ENCODE data around the gene PSD4. TPM values are rescaled to one million over a fixed set of nuclear protein-coding genes. Genes with fewer than 3 reads are reported as not detected.

The PSD4 gene
- total and polyA plus RNA-seq, 10 of the 15 experiments (the other 5 are each of a cell fraction or from before 2014, with no cell fraction given), result 0.68 to 114 (median 35.1) TPM

- TF ChIP-seq, protein P1, sequence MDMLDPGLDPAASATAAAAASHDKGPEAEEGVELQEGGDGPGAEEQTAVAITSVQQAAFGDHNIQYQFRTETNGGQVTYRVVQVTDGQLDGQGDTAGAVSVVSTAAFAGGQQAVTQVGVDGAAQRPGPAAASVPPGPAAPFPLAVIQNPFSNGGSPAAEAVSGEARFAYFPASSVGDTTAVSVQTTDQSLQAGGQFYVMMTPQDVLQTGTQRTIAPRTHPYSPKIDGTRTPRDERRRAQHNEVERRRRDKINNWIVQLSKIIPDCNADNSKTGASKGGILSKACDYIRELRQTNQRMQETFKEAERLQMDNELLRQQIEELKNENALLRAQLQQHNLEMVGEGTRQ (IDR thresholded peaks at IDR 0.05; ENCODE audit: borderline replicate concordance, low read depth, low read length), result no peak
- no peak for TF ChIP-seq TCF3 (IDR thresholded peaks at IDR 0.05; ENCODE audit: borderline replicate concordance, insufficient read depth, low read depth, low read length)
- TF ChIP-seq SP1 (IDR thresholded peaks at IDR 0.05; ENCODE audit: low read depth, low read length), result no peak
Observed at GRCh38 chr2:113212245-113213060, 38.7 kb downstream of the PSD4 start (continued).

DNA sequence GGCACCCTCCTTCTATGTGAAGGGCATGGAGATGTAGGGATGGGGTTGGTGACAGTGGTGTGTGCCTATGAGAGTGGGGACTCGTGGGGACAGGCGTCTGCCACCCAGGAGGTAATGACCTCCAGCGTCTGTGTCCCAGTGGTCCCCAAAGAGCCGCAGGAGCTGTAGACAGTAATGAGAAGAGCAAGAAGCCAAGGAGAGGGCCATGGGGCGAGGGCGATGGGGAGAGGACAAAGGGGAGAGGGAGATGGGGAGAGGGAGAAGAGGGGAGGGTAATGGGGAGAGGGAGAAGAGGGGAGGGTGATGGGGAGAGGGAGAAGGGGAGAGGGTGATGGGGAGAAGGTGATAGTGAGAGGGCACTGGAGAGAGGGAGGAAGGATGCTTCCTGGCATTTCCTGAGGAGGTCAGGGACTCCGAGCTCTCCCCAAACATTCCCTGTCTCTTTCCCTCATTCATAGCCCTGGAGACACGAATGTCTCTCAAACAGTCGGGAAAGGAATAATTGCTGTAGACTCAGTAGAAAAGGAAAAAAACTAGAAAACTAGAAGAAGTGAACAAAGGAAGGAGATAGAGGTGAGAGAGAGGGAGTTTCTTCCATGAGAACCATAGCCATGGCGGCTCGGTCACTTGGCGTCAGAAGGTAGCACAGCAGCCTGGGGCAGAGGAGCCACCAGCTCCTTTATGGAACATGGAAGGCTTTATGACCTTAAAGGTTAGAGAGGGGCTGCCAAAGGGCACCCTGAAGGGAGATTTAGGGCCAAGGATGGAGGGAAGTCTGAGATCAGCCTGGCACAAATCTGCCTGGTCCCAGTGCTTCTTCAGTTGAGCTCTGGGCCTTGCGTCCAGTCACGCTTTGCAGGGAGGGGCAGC lies 39.5 kb downstream of the PSD4 start:
- Histone ChIP-seq H3K36me3 (ENCODE audit: control insufficient read depth in 2 of 2, insufficient read depth in 2 of 2, low read length in 1 of 2) (no peaks in the 10 kb centered on the region), H3K79me2 (ENCODE audit: control insufficient read depth, insufficient read depth, low read length) (no peaks in the 10 kb centered on the region), H3K4me2 (ENCODE audit: control insufficient read depth, insufficient read depth) (no peak overlapping the region), H3K4me3 (no peak overlapping the region), H3K9me3 (replicated peaks; ENCODE audit: control insufficient read depth, insufficient read depth, low read length) (no peaks in the 10 kb centered on the region), H3K27me3 (replicated peaks in 1 of 2; ENCODE audit: control insufficient read depth in 2 of 2, insufficient read depth in 2 of 2, low read length in 1 of 2) (no peaks in the 10 kb centered on the region; a peak in 1 of 4 replicates), H2AFZ (ENCODE audit: control insufficient read depth, low read depth, low read length) (no peak overlapping the region), H3K4me1 (ENCODE audit: control insufficient read depth, insufficient read depth, low read length) (peaks cover 5% of the 10 kb centered on the region; the same call in 1 of the 2 replicates), H4K20me1 (ENCODE audit: control insufficient read depth, insufficient read depth) (no peaks in the 10 kb centered on the region), H3K27ac (ENCODE audit: control insufficient read depth, insufficient read depth) (no peak overlapping the region), H3K9ac (ENCODE audit: control insufficient read depth, insufficient read depth, low read length) (no peak overlapping the region)
- in situ Hi-C loops (cut with MboI) (no loop called here), intact Hi-C loops (cut with micrococcal nuclease; ENCODE audit: unreplicated experiment) (no loop called here)
- ChIA-PET CTCF (interaction anchor here (1.3 to 1.5 kb wide), 2 partner anchors 10 to 76 kb away, joined by 3 read pairs; no protein-coding TSS in a partner anchor), RAD21 (ENCODE audit: unreplicated experiment) (interaction anchor here (1.3 kb wide), 1 partner anchor 9 kb away, joined by 4 read pairs; no protein-coding TSS in a partner anchor), SMC1A (ENCODE audit: uncharacterized antibody, unreplicated experiment) (no interaction called here), POLR2A (no interaction called here)
- DNase-seq (ENCODE audit: low read depth, low spot score), result no peak
- WGBS (ENCODE audit: insufficient coverage, insufficient replicate concordance, low lambda C conversion rate, missing lambda C conversion rate), result 62% methylated on average over 12 of the region's 14 CpGs
- no peak for ATAC-seq
- BruUV-seq (replicated peaks), result no TSS peak
- no peak for FAIRE-seq
- no peak for TF ChIP-seq CEBPB (IDR thresholded peaks at IDR 0.05; ENCODE audit: borderline replicate concordance in 1 of 2, low read depth in 2 of 2, low read length in 2 of 2)
- no peak for TF ChIP-seq HDAC6 (IDR thresholded peaks at IDR 0.05; ENCODE audit: unreplicated experiment)
- no peak for TF ChIP-seq RELA (IDR thresholded peaks at IDR 0.05; ENCODE audit: borderline replicate concordance, partially characterized antibody)
- no peak for TF ChIP-seq MXI1 (IDR thresholded peaks at IDR 0.05; ENCODE audit: low read depth, low read length)
- no peak for TF ChIP-seq JUNB (IDR thresholded peaks at IDR 0.05)
- TF ChIP-seq SMAD1 (IDR thresholded peaks at IDR 0.05; ENCODE audit: low read depth, partially characterized antibody), result no peak
- TF ChIP-seq STAT1 (conservative IDR thresholded peaks at IDR 0.05), result no peak
- TF ChIP-seq, protein P2, sequence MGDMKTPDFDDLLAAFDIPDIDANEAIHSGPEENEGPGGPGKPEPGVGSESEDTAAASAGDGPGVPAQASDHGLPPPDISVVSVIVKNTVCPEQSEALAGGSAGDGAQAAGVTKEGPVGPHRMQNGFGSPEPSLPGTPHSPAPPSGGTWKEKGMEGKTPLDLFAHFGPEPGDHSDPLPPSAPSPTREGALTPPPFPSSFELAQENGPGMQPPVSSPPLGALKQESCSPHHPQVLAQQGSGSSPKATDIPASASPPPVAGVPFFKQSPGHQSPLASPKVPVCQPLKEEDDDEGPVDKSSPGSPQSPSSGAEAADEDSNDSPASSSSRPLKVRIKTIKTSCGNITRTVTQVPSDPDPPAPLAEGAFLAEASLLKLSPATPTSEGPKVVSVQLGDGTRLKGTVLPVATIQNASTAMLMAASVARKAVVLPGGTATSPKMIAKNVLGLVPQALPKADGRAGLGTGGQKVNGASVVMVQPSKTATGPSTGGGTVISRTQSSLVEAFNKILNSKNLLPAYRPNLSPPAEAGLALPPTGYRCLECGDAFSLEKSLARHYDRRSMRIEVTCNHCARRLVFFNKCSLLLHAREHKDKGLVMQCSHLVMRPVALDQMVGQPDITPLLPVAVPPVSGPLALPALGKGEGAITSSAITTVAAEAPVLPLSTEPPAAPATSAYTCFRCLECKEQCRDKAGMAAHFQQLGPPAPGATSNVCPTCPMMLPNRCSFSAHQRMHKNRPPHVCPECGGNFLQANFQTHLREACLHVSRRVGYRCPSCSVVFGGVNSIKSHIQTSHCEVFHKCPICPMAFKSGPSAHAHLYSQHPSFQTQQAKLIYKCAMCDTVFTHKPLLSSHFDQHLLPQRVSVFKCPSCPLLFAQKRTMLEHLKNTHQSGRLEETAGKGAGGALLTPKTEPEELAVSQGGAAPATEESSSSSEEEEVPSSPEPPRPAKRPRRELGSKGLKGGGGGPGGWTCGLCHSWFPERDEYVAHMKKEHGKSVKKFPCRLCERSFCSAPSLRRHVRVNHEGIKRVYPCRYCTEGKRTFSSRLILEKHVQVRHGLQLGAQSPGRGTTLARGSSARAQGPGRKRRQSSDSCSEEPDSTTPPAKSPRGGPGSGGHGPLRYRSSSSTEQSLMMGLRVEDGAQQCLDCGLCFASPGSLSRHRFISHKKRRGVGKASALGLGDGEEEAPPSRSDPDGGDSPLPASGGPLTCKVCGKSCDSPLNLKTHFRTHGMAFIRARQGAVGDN (IDR thresholded peaks at IDR 0.05), result no peak
- TF ChIP-seq, protein P3, sequence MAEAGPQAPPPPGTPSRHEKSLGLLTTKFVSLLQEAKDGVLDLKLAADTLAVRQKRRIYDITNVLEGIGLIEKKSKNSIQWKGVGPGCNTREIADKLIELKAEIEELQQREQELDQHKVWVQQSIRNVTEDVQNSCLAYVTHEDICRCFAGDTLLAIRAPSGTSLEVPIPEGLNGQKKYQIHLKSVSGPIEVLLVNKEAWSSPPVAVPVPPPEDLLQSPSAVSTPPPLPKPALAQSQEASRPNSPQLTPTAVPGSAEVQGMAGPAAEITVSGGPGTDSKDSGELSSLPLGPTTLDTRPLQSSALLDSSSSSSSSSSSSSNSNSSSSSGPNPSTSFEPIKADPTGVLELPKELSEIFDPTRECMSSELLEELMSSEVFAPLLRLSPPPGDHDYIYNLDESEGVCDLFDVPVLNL (IDR thresholded peaks at IDR 0.05; ENCODE audit: low read depth, low read length), result no peak

Measured in GM12878 (cell line).